Hematopoietic multipotent progenitor cell (in vitro differentiated cells): ENCODE results near the gene CD151. TPM values are rescaled to one million over a fixed set of nuclear protein-coding genes. Genes with fewer than 3 reads are reported as not detected.

Source experiments
- DNase-seq, 3 donors: peaks; one replicate each; pipeline ENCODE4 v3.0.0-alpha.2; 2011 to 2015; ENCODE audit warnings: low read depth in 2 of 3, low spot score in 2 of 3
- total RNA-seq: library from RNA; depleted of rRNA; stranded (reverse); fragments of >200 nt; gene quantifications from one replicate; pipeline ENCODE4 v1.2.3, GENCODE V29; 2012

Gene CD151
- total RNA-seq, 1 donor, result 145 TPM

DNA sequence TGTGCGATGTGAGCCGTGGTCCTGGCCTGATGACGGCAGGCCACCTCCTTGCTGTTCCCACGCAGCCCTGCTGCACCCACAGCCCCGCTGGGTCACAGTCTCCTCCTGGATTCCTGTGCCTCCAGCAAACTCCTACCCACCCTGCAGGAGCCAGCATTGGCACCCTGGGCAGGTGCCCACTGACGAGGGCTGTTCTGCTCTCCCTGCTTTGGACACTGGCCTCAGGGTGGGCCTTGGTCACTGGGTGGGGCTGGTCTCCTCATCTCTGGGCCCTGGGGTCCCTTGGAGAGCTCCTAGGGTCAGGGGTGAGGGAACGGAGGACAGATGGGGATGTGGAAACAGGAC lies 22.6 kb downstream of the CD151 start:
- no peak for DNase-seq

GRCh38 chr11:855796-856195 lies 23.0 kb downstream of the CD151 start:
- DNase-seq, result no peak

DNA sequence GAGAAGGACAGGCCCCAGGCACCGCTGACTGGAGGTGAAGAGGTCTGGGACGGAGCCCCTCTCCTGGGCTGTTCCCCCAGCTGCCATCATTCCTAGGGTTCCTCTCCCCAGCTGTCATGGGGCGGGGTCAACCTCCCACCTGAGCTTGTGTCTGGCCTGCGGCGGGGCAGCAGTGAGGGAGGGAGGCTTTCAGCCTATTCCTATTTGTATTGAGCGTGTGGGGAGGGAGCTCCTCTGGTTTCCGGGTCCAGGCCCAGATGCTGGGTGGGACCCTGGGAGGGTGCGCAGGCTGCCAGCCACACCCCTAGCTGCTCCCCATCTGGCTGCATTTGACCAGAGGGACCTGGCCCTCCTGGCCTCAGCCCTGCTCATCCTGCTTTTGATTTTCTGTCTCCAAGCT lies 23.6 kb downstream of the CD151 start:
- no peak for DNase-seq

- no peak for DNase-seq
Measured at GRCh38 chr11:858053-858761, 25.5 kb downstream of the CD151 start.

DNA sequence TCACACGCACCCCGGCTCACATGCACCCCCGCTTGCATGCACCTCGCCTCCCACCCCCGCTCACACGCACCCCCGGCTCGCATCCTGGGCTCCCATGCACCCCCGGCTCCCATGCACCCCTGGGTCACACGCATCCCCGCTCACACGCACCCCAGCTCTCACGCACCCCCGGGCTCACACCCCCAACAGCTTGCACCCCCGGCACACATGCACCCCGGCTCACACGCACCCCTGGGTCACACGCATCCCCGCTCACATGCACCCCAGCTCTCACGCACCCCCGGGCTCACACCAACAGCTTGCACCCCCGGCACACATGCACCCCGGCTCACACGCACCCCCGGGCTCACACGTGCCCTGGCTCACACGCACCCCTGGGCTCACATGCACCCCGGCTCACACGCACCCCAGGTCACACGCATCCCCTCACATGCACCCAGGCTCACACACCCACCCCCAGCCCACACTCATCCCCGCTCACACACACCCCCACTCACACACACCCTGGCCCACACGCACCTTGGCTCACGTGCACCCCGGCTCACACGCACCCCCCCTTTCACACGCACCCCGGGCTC lies 26.1 kb downstream of the CD151 start:
- DNase-seq, result no peak

- DNase-seq, result peak in 1 of 3 donors; percentile 58
Measured at GRCh38 chr11:859394-860131, 26.8 kb downstream of the CD151 start.

GRCh38 chr11:860234-861104 lies 27.7 kb downstream of the CD151 start:
- no peak for DNase-seq

DNA sequence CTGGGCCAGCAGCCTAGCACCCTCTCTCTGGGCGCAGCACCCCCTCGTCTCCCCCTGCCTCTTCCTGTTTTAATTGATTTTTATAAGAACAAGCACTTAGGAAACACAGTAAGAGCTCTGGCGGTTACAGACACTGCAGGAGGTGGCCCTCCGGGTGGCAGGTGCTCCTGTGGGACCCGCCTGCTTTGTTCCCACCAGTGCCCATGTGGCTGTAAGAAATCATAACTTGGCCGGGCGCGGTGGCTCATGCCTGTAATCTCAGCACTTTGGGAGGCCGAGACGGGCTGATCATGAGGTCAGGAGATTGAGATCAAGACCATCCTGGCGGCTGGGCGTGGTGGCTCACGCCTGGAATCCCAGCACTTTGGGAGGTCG lies 28.3 kb downstream of the CD151 start:
- no peak for DNase-seq

GRCh38 chr11:862081-862661 lies 29.4 kb downstream of the CD151 start:
- no peak for DNase-seq

DNA sequence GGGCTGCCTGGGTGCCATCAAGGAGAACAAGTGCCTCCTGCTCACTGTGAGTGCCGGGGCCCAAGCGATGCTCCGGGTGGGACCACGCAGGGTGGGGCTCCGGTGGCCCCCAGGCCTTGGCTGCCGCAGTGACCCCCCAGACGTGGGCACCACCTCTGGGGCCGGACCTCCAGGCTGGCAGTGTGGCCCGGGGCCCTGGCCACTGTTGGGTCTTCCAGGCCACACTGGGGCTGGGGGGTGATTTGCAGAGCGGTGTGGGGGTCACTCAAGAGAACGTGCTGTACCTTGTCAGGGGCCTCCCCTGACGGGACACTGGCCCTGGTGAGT lies 29.9 kb downstream of the CD151 start:
- DNase-seq, result no peak

DNA sequence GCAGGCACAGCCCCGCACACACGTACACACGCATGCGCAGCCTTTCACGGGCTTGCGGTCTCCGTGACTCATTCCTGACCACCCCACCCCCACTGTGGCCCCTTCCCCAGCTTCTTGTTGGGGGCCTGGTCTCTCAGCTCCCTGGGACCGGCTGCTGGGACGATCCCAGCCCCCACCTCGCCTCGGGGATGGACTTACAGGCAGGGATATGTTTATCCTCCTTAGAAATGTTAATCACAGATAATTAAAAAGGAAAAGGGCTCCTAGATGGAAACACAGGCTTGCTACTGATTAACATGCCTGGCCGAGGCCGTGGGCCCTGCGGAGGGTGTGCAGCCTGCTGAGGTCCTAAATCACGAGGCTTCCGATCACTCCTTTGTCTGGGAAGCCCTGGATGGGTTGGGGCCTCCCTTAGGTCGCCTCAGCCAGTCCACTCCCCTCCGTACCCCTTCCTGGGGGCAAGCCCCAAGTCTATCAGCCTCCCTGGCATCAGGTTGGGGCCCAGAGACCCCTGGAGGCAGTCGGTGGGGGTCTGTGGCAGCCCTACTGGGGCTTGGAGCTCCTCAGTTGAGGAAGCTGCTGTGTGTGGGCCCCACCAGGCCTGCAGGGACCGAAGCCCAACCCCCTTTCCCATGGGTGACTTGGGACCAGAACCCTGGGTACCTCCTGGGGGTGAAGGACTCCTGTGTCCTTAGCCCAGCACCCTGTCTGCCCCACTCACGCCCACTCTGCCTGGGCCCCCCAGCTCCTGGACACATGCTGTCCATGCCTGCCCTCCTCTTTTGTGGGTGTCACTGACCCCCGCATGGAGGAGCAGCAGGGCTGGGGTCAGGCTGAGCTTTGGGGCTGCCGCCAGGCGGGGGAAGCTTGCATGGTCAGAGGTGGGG lies 30.5 kb downstream of the CD151 start:
- no peak for DNase-seq

DNA sequence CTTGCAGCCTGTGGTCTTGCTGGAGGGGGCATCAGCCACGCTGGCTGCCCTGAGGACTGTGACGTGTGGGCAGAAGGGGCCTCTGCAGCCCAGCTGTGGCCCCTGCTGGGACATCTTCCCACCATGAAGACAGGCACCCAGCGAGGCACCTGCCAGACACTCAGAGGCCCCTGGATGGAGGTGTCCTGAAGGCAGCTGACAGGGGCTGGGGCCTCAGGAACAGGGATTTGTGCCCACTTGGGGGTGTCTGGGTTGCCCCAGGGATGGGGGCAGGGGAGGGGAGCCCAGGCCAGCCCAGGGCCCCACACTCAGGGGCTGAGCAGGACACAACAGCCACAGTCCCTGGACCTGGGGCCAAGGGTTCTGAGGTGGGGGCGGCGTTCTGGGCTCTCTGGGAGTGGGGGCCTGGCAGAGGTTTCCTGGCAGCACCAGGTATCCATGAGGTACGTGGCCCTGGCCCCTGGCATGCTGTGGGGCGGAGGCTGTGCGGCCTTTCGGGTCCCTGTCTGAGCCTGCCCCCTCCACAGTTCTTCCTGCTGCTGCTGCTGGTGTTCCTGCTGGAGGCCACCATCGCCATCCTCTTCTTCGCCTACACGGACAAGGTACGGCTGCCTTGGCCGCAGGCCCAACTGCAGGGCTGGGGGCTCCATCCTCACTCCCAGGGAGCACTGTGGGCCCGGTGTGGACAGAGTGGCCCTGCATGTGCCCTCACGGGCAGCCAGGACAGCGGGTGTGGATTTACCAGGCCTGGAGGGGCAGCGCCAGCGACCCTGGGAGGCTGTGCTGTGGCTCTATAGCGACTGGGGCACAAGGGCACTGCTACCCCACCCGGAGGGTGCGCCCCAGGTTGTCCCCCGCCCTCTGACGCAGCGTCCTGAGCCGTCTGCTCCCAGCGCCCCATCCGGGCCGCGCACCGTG lies 31.4 kb downstream of the CD151 start:
- DNase-seq, result no peak

GRCh38 chr11:864898-865297 lies 32.1 kb downstream of the CD151 start:
- DNase-seq, result no peak

GRCh38 chr11:865462-866430 lies 33.0 kb downstream of the CD151 start:
- DNase-seq, result no peak

- no peak for DNase-seq
Measured at GRCh38 chr11:866481-866880, 33.7 kb downstream of the CD151 start.

DNA sequence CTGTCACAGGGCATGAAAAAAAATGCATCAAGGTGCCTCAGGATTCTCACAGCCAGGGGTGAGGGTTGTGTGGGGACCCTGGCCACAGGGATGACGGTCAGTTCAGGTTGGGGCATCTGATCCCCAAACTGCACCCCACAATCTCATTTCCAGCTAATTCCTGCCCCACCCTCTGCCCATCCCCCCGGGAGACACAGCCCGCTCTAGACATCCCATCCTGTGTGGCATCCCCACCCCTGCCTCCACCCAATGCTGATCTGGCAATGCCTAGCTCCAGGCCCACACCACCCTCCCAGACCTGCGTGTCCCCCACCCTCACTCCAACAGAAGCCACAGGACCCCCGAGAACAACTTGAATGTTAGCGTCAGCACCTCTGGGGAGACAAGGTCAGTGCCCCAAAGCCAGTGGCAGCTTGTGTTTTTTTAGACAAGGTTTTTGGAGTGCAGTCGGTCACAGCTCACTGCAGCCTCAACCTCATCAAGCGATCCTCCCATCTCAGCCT lies 35.2 kb downstream of the CD151 start:
- DNase-seq, result no peak

GRCh38 chr11:868394-868793 lies 35.6 kb downstream of the CD151 start:
- no peak for DNase-seq

- DNase-seq, result no peak
Measured at GRCh38 chr11:868802-869201, 36.0 kb downstream of the CD151 start.
